ENCODE measurements around the gene ZNF280A. TPM values are rescaled to one million over a fixed set of nuclear protein-coding genes. Genes with fewer than 3 reads are reported as not detected.

The ZNF280A gene
- total RNA-seq (2013), result not detected
- polyA plus RNA-seq (not detected), polyA minus RNA-seq (not detected in 2 replicates), total RNA-seq (0 to 0.45 (median 0.05) reads per million in 11 experiments)

GRCh38 chr22:22520020-22520656, at the start of gene ZNF280A:
ZNF280A (minus strand) TSS chr22:22520270; CDS start chr22:22515630, 4,640 bp downstream.
- Histone ChIP-seq H2AFZ (ENCODE audit: insufficient read depth, low read depth, low read length, poor library complexity, severe bottlenecking) (no peak within 1 kb of the TSS), H3K4me2 (replicated peaks; ENCODE audit: extremely low read depth, low read length, poor library complexity, severe bottlenecking) (no peak within 1 kb of the TSS), H3K79me2 (ENCODE audit: insufficient read depth, low read length) (no peaks in the 10 kb centered on the region), H3K9ac (ENCODE audit: insufficient read depth, low read length, poor library complexity, severe bottlenecking) (no peak within 1 kb of the TSS), H3K4me3 (replicated peaks in 1 of 3; ENCODE audit: low read depth in 2 of 3, low read length in 3 of 3) (no peak within 1 kb of the TSS), H3K27me3 (ENCODE audit: control insufficient read depth in 2 of 2, insufficient read depth in 2 of 2, low read length in 2 of 2) (no peaks in the 10 kb centered on the region), H3K27ac (ENCODE audit: low read depth in 1 of 2, low read length in 2 of 2) (no peak within 1 kb of the TSS), H3K4me1 (ENCODE audit: control insufficient read depth in 1 of 2, insufficient read depth in 2 of 2, low read length in 2 of 2) (peaks cover under 1 to 3% of the 10 kb centered on the region in 2 donors), H3K9me3 (replicated peaks in 1 of 2; ENCODE audit: control insufficient read depth in 1 of 2, insufficient read depth in 1 of 2, low read length in 2 of 2) (no peaks in the 10 kb centered on the region), H3K36me3 (replicated peaks in 1 of 2; ENCODE audit: control insufficient read depth in 1 of 2, insufficient read depth in 2 of 2, low read length in 2 of 2) (no peaks in the 10 kb centered on the region), H4K20me1 (ENCODE audit: insufficient read depth, low read length) (no peaks in the 10 kb centered on the region)
- no peaks in the 10 kb centered on the region for H3K36me3 Mint-ChIP-seq
- no peak within 1 kb of the TSS for H3K27ac Mint-ChIP-seq
- intact Hi-C loops (cut with micrococcal nuclease), result no loop called here
- peaks cover under 1% of the 10 kb centered on the region for H3K4me1 Mint-ChIP-seq
- no peak for DNase-seq
- TF ChIP-seq CTCF (IDR thresholded peaks at IDR 0.05), result no peak
- peaks cover 2 to 8% (median 5%) of the 10 kb centered on the region in 3 donors for H3K27me3 Mint-ChIP-seq (ENCODE audit: low read depth in 3 of 3)
- peaks cover 0 to 4% (median 0%) of the 10 kb centered on the region in 7 donors for H3K9me3 Mint-ChIP-seq
- 85% methylated on average over 10 of the region's 12 CpGs for WGBS (ENCODE audit: insufficient coverage)
- no peak within 1 kb of the TSS for H3K4me3 Mint-ChIP-seq

GRCh38 chr22:22569218-22569617, 49.1 kb upstream of the ZNF280A start:
- no peaks in the 10 kb centered on the region for H3K36me3 ChIP-seq (replicated peaks in 1 of 2; ENCODE audit: control insufficient read depth in 1 of 2, insufficient read depth in 2 of 2, low read length in 2 of 2)
- no peak overlapping the region for H3K9ac ChIP-seq (ENCODE audit: insufficient read depth, low read length, poor library complexity, severe bottlenecking)
- no peak overlapping the region for H3K4me2 ChIP-seq (replicated peaks; ENCODE audit: extremely low read depth, low read length, poor library complexity, severe bottlenecking)
- Mint-ChIP-seq H3K4me1 (no peaks in the 10 kb centered on the region), H3K9me3 (peaks cover 0 to 7% (median 5%) of the 10 kb centered on the region in 7 donors), H3K36me3 (no peaks in the 10 kb centered on the region), H3K27ac (no peak overlapping the region), H3K4me3 (no peak overlapping the region), H3K27me3 (ENCODE audit: low read depth in 3 of 3) (peaks cover 10 to 22% (median 17%) of the 10 kb centered on the region in 3 donors)
- H2AFZ ChIP-seq (ENCODE audit: insufficient read depth, low read depth, low read length, poor library complexity, severe bottlenecking), result no peak overlapping the region
- peaks cover 5 to 7% of the 10 kb centered on the region in 2 donors for H3K27me3 ChIP-seq (ENCODE audit: control insufficient read depth in 2 of 2, insufficient read depth in 2 of 2, low read length in 2 of 2)
- TF ChIP-seq CTCF (IDR thresholded peaks at IDR 0.05), result no peak
- H3K4me1 ChIP-seq (ENCODE audit: control insufficient read depth in 1 of 2, insufficient read depth in 2 of 2, low read length in 2 of 2), result no peaks in the 10 kb centered on the region
- no peak overlapping the region for H3K27ac ChIP-seq (ENCODE audit: low read depth in 1 of 2, low read length in 2 of 2)
- DNase-seq, result no peak
- H3K79me2 ChIP-seq (ENCODE audit: insufficient read depth, low read length), result no peaks in the 10 kb centered on the region
- no peaks in the 10 kb centered on the region for H4K20me1 ChIP-seq (ENCODE audit: insufficient read depth, low read length)
- WGBS (ENCODE audit: insufficient coverage), result 100% methylated on average over 2 of the region's 5 CpGs
- intact Hi-C loops (cut with micrococcal nuclease), result no loop called here
- H3K4me3 ChIP-seq (replicated peaks in 1 of 3; ENCODE audit: low read depth in 2 of 3, low read length in 3 of 3), result no peak overlapping the region
- peaks cover 0 to 3% of the 10 kb centered on the region in 2 donors for H3K9me3 ChIP-seq (replicated peaks in 1 of 2; ENCODE audit: control insufficient read depth in 1 of 2, insufficient read depth in 1 of 2, low read length in 2 of 2)

Data from CD14-positive monocyte (primary cell).